ENCODE data around the gene MIER1.

DNA sequence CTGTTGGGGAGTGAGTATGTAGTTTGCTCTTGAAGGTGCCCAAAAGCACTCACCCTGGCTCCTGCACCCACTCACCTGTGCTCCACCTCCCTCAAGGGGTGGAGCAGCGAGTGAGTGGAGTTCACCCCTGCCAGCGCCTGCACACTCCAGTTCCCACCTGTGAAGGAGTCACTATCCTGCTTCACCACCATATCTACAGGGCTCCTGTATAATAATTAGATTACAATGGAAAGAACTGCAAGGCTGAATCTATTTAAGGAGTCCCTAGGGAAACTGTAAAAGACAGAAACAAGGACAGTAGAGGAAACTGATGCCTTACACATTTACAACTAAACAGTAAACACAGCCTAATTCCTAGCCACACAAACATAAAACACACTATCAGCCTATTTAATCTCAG, 4.2 kb upstream of the MIER1 start:
- TF ChIP-seq EZH2 (IDR thresholded peaks at IDR 0.05) (no peak), POLR2AphosphoS5 (IDR thresholded peaks at IDR 0.05; ENCODE audit: low read depth, low read length) (no peak), YY1 (IDR thresholded peaks at IDR 0.05; ENCODE audit: extremely low read depth, insufficient replicate concordance, low read depth, low read length) (no peak), POLR2A (IDR thresholded peaks at IDR 0.05; ENCODE audit: borderline replicate concordance, extremely low read depth, insufficient read depth, insufficient read length) (no peak), EZH2phosphoT487 (IDR thresholded peaks at IDR 0.05; ENCODE audit: borderline replicate concordance) (no peak), ZNF274 (IDR thresholded peaks at IDR 0.05; ENCODE audit: low read depth, low read length) (no peak), CEBPB (IDR thresholded peaks at IDR 0.05; ENCODE audit: low read depth) (no peak)
- TF ChIP-seq, protein P1, sequence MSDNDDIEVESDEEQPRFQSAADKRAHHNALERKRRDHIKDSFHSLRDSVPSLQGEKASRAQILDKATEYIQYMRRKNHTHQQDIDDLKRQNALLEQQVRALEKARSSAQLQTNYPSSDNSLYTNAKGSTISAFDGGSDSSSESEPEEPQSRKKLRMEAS (IDR thresholded peaks at IDR 0.05), result no peak
- TF ChIP-seq, protein P2, sequence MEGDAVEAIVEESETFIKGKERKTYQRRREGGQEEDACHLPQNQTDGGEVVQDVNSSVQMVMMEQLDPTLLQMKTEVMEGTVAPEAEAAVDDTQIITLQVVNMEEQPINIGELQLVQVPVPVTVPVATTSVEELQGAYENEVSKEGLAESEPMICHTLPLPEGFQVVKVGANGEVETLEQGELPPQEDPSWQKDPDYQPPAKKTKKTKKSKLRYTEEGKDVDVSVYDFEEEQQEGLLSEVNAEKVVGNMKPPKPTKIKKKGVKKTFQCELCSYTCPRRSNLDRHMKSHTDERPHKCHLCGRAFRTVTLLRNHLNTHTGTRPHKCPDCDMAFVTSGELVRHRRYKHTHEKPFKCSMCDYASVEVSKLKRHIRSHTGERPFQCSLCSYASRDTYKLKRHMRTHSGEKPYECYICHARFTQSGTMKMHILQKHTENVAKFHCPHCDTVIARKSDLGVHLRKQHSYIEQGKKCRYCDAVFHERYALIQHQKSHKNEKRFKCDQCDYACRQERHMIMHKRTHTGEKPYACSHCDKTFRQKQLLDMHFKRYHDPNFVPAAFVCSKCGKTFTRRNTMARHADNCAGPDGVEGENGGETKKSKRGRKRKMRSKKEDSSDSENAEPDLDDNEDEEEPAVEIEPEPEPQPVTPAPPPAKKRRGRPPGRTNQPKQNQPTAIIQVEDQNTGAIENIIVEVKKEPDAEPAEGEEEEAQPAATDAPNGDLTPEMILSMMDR (IDR thresholded peaks at IDR 0.05 in 2 of 3, conservative IDR thresholded peaks at IDR 0.05 in 1 of 3; ENCODE audit: borderline replicate concordance in 1 of 3, insufficient read depth in 1 of 3, low read depth in 2 of 3, low read length in 2 of 3), result no peak
- TF ChIP-seq, protein P3, sequence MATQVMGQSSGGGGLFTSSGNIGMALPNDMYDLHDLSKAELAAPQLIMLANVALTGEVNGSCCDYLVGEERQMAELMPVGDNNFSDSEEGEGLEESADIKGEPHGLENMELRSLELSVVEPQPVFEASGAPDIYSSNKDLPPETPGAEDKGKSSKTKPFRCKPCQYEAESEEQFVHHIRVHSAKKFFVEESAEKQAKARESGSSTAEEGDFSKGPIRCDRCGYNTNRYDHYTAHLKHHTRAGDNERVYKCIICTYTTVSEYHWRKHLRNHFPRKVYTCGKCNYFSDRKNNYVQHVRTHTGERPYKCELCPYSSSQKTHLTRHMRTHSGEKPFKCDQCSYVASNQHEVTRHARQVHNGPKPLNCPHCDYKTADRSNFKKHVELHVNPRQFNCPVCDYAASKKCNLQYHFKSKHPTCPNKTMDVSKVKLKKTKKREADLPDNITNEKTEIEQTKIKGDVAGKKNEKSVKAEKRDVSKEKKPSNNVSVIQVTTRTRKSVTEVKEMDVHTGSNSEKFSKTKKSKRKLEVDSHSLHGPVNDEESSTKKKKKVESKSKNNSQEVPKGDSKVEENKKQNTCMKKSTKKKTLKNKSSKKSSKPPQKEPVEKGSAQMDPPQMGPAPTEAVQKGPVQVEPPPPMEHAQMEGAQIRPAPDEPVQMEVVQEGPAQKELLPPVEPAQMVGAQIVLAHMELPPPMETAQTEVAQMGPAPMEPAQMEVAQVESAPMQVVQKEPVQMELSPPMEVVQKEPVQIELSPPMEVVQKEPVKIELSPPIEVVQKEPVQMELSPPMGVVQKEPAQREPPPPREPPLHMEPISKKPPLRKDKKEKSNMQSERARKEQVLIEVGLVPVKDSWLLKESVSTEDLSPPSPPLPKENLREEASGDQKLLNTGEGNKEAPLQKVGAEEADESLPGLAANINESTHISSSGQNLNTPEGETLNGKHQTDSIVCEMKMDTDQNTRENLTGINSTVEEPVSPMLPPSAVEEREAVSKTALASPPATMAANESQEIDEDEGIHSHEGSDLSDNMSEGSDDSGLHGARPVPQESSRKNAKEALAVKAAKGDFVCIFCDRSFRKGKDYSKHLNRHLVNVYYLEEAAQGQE (IDR thresholded peaks at IDR 0.05; ENCODE audit: low read depth), result no peak
